IMR-90 (cell line): ENCODE results near the gene SLC5A11. TPM values are rescaled to one million over a fixed set of nuclear protein-coding genes. Genes with fewer than 3 reads are reported as not detected.

Experiments
- ATAC-seq: fragments of 200-7000 bp; cut with Tn5 transposase; 2 replicates; pipeline ENCODE4 v1.9.1; 2020; ENCODE audit warnings: low read depth, mild to moderate bottlenecking, moderate library complexity
- BruUV-seq: library from RNA; stranded (reverse); fragments of 400-500 nt; replicated peaks from 2 replicates; lab custom pipeline; 2021; lab: Mats Ljungman, UMichigan
- CTCF ChIA-PET: fragments of 300-600 bp; formaldehyde crosslinking; extraction: SDS; loops from one replicate; lab custom pipeline; 2021; ENCODE audit warnings: antibody characterized with exemption; lab: Yijun Ruan, JAX
- POLR2A ChIA-PET: fragments of 300-600 bp; sonication (Branson Sonifier 250); formaldehyde crosslinking; loops from one replicate; lab custom pipeline; 2022; ENCODE audit warnings: antibody characterized with exemption; ENCODE audit not compliant: unreplicated experiment; lab: Charles Lee
- DNase-seq: peaks from one replicate; pipeline ENCODE4 v3.0.0; 2013
- H2AFZ ChIP-seq: replicated peaks from 2 replicates; pipeline ENCODE3; 2013; ENCODE audit warnings: low read length, mild to moderate bottlenecking; ENCODE audit not compliant: poor library complexity
- H2AK5ac ChIP-seq: 2 replicates; pipeline ENCODE4 v1.6.1; 2013; ENCODE audit warnings: low read depth, low read length, inconsistent platforms
- H2AK9ac ChIP-seq: replicated peaks from 2 replicates; pipeline ENCODE3; 2013; ENCODE audit warnings: mild to moderate bottlenecking, low read depth, low read length, moderate library complexity; ENCODE audit not compliant: poor library complexity
- H2BK120ac ChIP-seq: 2 replicates; pipeline ENCODE4 v1.6.1; 2013; ENCODE audit warnings: low read depth, low read length, inconsistent platforms
- H2BK15ac ChIP-seq: 3 replicates; pipeline ENCODE4 v1.6.1; 2013; ENCODE audit warnings: low read depth, low read length, inconsistent platforms
- H2BK20ac ChIP-seq: 2 replicates; pipeline ENCODE4 v1.6.1; 2013; ENCODE audit warnings: low read depth, mild to moderate bottlenecking, inconsistent platforms, low read length, moderate library complexity
- H2BK5ac ChIP-seq: 2 replicates; pipeline ENCODE4 v1.6.1; 2013; ENCODE audit warnings: mild to moderate bottlenecking, low read depth, low read length, inconsistent platforms; ENCODE audit not compliant: poor library complexity, severe bottlenecking
- H3K14ac ChIP-seq: replicated peaks from 2 replicates; pipeline ENCODE4 v1.6.1; 2013; ENCODE audit warnings: low read depth, low read length, inconsistent platforms
- H3K18ac ChIP-seq: 2 replicates; pipeline ENCODE4 v1.6.1; 2013; ENCODE audit warnings: low read depth, low read length, control low read depth
- H3K23ac ChIP-seq: 2 replicates; pipeline ENCODE4 v1.6.1; 2013; ENCODE audit warnings: low read depth, low read length, inconsistent platforms
- H3K27ac ChIP-seq: 2 replicates; pipeline ENCODE4 v1.5.1; 2013; ENCODE audit warnings: mild to moderate bottlenecking, control low read depth, low read length; ENCODE audit not compliant: insufficient read depth
- H3K27me3 ChIP-seq: 2 replicates; pipeline ENCODE4 v1.6.1; 2013; ENCODE audit warnings: low read length; ENCODE audit not compliant: control insufficient read depth, insufficient read depth
- H3K36me3 ChIP-seq: 2 replicates; pipeline ENCODE4 v1.6.1; 2013; ENCODE audit warnings: low read length, mixed read lengths; ENCODE audit not compliant: control insufficient read depth, insufficient read depth
- H3K4ac ChIP-seq: 2 replicates; pipeline ENCODE4 v1.6.1; 2013; ENCODE audit warnings: low read depth, low read length, inconsistent platforms
- H3K4me1 ChIP-seq: 2 replicates; pipeline ENCODE4 v1.6.1; 2013; ENCODE audit warnings: low read length, mixed read lengths; ENCODE audit not compliant: control insufficient read depth, insufficient read depth
- H3K4me2 ChIP-seq: 2 replicates; pipeline ENCODE4 v1.6.1; 2013; ENCODE audit warnings: low read depth, mild to moderate bottlenecking, control low read depth, low read length, moderate library complexity
- H3K4me3 ChIP-seq: 2 replicates; pipeline ENCODE4 v1.5.1; 2013; ENCODE audit warnings: low read depth, mild to moderate bottlenecking, control low read depth, low read length, moderate library complexity; ENCODE audit not compliant: insufficient read depth
- H3K56ac ChIP-seq: 2 replicates; pipeline ENCODE4 v1.6.1; 2013; ENCODE audit warnings: low read length, inconsistent platforms; ENCODE audit not compliant: insufficient read depth; ENCODE audit errors: extremely low read depth
- H3K79me1 ChIP-seq, 2 experiments: 2 replicates each; pipeline ENCODE4 v1.6.1; 2013; ENCODE audit warnings: low read length in 2 of 2, inconsistent platforms in 1 of 2, low read depth in 1 of 2
- H3K9ac ChIP-seq: 2 replicates; pipeline ENCODE4 v1.6.1; 2013; ENCODE audit warnings: low read depth, low read length, control low read depth
- H3K9me1 ChIP-seq: 2 replicates; pipeline ENCODE4 v1.6.1; 2013; ENCODE audit warnings: low read length, inconsistent platforms; ENCODE audit not compliant: insufficient read depth
- H3K9me3 ChIP-seq: 2 replicates; pipeline ENCODE4 v1.6.1; 2013; ENCODE audit warnings: low read length; ENCODE audit not compliant: control insufficient read depth, insufficient read depth
- H4K20me1 ChIP-seq: 2 replicates; pipeline ENCODE4 v1.6.1; 2013; ENCODE audit warnings: low read length, inconsistent platforms; ENCODE audit not compliant: insufficient read depth
- H4K5ac ChIP-seq: 2 replicates; pipeline ENCODE4 v1.6.1; 2013; ENCODE audit warnings: mild to moderate bottlenecking, low read depth, low read length, control low read depth
- H4K8ac ChIP-seq, 2 experiments: 2 replicates each; pipeline ENCODE4 v1.6.1; 2013; ENCODE audit warnings: low read depth in 2 of 2, low read length in 2 of 2, control low read depth in 1 of 2, inconsistent platforms in 1 of 2
- H4K91ac ChIP-seq: 2 replicates; pipeline ENCODE4 v1.6.1; 2013; ENCODE audit warnings: low read depth, low read length, inconsistent platforms; ENCODE audit not compliant: insufficient read depth
- FOS ChIP-seq: fragments of 150-350 bp; IDR thresholded peaks from 2 replicates; pipeline ENCODE4 v1.6.1; 2016; ENCODE audit warnings: low read depth, low read length
- RCOR1 ChIP-seq: IDR thresholded peaks from 2 replicates; pipeline ENCODE4 v1.6.1; 2012; ENCODE audit warnings: mild to moderate bottlenecking, low read length, improper control_type of control experiment; ENCODE audit not compliant: insufficient replicate concordance
- WGBS, 2 experiments: methylation state at CpG; one replicate each; pipeline versions ENCODE4 v1.1.5 to v1.1.7; 2013; ENCODE audit warnings: missing lambda C conversion rate in 2 of 2; ENCODE audit not compliant: insufficient read length in 1 of 2; ENCODE audit errors: extremely low coverage in 2 of 2; 5-methylcytosine and 5-hydroxymethylcytosine counted together
- dilution Hi-C: fragments of 300-500 bp; cut with HindIII; formaldehyde crosslinking; loops from one replicate; pipeline ENCODE4 v1.14.3; 2018; ENCODE audit warnings: low sequenced_read_pairs; ENCODE audit not compliant: unreplicated experiment
- in situ Hi-C: fragments of 300-500 bp; cut with MboI; formaldehyde crosslinking; loops from 3 replicates; pipeline ENCODE4 v1.14.3; 2019; ENCODE audit warnings: low sequenced_read_pairs, inconsistent platforms, mixed read lengths
- intact Hi-C: fragments of 100-400 bp; cut with micrococcal nuclease; formaldehyde crosslinking; loops from 2 replicates; pipeline ENCODE4 v1.10.0; 2022
- polyA plus RNA-seq, 3 experiments: library from polyadenylated mRNA; depleted of rRNA; stranded (reverse); fragments of >200 nt; gene quantifications; 2 replicates each; pipeline ENCODE4 v1.2.3, GENCODE V29; 2012; ENCODE audit warnings: low replicate concordance in 1 of 3
- total RNA-seq: library from RNA; depleted of rRNA; stranded (reverse); fragments of >200 nt; gene quantifications from 2 replicates; pipeline ENCODE4 v1.2.3, GENCODE V29; 2012
- TF ChIP-seq, protein P1 (sequence below): fragments of 150-350 bp; IDR thresholded peaks from 2 replicates; pipeline ENCODE4 v1.6.1; 2017; ENCODE audit warnings: mild to moderate bottlenecking, antibody characterized with exemption, low read length, low read depth

Gene SLC5A11
- total and polyA plus RNA-seq, 2 of the 4 experiments (the other 2 are of a cell fraction) = under 0.01 TPM; not detected in 1

DNA sequence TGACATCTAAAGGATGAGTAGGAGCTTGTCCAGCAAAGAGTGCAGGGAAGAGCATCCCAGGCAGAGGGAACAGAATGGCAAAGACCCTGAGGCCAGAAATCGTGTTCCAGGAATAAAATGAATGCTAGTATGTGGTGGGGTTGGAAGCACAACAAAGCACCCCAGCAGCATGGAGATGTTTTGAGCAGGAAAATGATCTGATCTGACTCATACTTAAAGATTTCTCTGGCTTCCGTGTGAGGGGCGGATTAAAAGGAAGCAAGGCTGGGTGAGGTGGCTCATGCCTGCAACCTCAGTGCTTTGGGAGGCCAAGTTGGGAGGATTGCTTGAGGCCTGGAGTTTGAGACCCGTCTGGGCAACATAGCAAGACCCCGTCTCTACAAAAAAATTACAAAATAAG lies 2.3 kb downstream of the SLC5A11 start:
- in situ Hi-C loops (no loop called here), intact Hi-C loops (no loop called here), dilution Hi-C loops (no loop called here)
- Histone ChIP-seq H3K9ac (no peak overlapping the region), H2AFZ (no peak overlapping the region), H3K18ac (no peak overlapping the region; the same call in 1 of the 2 replicates), H3K9me1 (peaks cover 27% of the 10 kb centered on the region), H2BK15ac (no peak overlapping the region), H3K4me2 (no peak overlapping the region), H4K8ac (peak overlapping the region; percentile 28 to 39; a peak in 1 of 4 replicates), H3K23ac (no peak overlapping the region), H3K27me3 (no peaks in the 10 kb centered on the region), H2BK5ac (peak overlapping the region; percentile 63), H4K20me1 (no peaks in the 10 kb centered on the region), H4K5ac (no peak overlapping the region; the same call in 1 of the 2 replicates), H4K91ac (no peak overlapping the region), H3K14ac (no peak overlapping the region), H3K56ac (no peak overlapping the region), H3K27ac (peak overlapping the region; percentile 7; the same call in 1 of the 2 replicates), H2BK20ac (no peak overlapping the region; the same call in 1 of the 2 replicates), H3K4me1 (peaks cover 7% of the 10 kb centered on the region), H2BK120ac (peak overlapping the region; percentile 62; the same call in 1 of the 2 replicates), H3K9me3 (no peaks in the 10 kb centered on the region), H2AK5ac (no peak overlapping the region), H3K36me3 (no peaks in the 10 kb centered on the region), H3K4ac (0 out of 2 replicates have a peak overlapping the region, but pooled peaks have one; percentile 24), H3K4me3 (no peak overlapping the region), H3K79me1 (no peaks in the 10 kb centered on the region), H2AK9ac (no peak overlapping the region)
- ChIA-PET POLR2A (no interaction called here), CTCF (interaction anchor here (0.6 kb wide), 1 partner anchor 377 kb away, joined by 5 read pairs; no protein-coding TSS in a partner anchor)
- 80% methylated on average over 1 of the region's 5 CpGs; no CpG with 5 or more reads in 1 of the 2 experiments for WGBS, 2 experiments
- no TSS peak for BruUV-seq
- peak; percentile 82 for DNase-seq
- peak; percentile 59; the same call in 1 of the 2 replicates for ATAC-seq
- TF ChIP-seq RCOR1 (peak; percentile 40), FOS (0 out of 2 replicates have a peak, but pooled peaks have one; percentile 21)
- TF ChIP-seq, protein P1, sequence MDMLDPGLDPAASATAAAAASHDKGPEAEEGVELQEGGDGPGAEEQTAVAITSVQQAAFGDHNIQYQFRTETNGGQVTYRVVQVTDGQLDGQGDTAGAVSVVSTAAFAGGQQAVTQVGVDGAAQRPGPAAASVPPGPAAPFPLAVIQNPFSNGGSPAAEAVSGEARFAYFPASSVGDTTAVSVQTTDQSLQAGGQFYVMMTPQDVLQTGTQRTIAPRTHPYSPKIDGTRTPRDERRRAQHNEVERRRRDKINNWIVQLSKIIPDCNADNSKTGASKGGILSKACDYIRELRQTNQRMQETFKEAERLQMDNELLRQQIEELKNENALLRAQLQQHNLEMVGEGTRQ = no peak
